ENCODE data around the gene ETHE1.
A peak's percentile ranks its signal among the peaks of the same experiment; 100 is the strongest.

ETHE1 gene

DNA sequence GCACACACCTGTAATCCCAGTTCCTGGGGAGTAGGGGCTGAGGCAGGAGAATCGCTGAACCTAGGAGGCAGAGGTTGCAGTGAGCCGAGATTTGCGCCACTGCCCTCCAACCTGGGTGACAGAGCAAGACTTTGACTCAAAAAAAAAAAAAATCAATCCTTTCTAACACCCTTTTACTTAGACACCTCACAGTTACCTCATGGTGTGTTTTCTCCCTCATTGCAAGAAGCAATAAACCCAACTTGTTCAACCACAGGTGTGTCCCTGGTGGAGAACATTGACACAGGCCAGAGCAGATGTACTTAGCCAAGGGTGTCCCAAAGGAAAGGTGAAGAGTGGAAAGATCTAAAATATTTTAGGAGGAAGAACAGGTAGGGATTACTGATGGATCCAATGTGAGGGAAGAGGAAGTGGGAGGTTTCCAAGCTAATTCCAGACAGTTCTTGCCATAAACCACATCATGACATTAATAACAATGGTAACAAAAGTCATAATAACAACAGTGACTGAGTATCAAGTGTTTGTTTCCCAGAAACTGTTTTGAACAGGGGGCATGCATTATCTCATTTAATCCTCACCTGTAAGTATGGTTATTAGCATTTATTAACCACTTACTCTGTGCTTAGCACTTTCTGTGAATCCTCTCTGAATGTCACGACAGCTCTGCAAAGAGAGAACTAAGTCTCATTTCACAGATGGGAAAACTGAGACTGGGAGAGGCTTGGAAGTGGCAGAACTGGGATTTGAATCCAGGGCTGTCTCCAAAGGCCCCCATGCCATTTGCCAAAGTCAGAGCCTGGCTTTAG lies 58.4 kb downstream of the ETHE1 start:
- DNase-seq (ENCODE audit: extremely low read depth in 1 of 2, low read depth in 1 of 2) = no peak

DNA sequence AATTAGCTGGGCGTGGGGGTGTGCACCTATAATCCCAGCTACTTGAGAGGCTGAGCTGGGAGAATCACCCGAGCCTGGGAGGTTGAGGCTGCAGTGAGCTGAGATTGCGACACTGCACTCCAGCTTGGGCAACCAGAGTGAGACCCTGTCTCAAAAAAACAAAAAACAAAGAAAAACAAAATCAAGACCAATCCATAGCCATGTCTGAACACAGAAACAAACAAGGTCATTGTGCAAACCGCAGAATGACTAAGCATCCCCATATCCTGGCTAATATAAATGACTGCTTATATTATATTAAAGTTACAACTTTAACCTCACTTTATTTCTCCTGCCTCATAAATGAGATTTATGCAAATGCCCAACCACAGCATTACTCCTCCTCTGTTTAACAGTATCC lies 59.3 kb downstream of the ETHE1 start:
- no peak for DNase-seq (ENCODE audit: extremely low read depth in 1 of 2, low read depth in 1 of 2)

DNA sequence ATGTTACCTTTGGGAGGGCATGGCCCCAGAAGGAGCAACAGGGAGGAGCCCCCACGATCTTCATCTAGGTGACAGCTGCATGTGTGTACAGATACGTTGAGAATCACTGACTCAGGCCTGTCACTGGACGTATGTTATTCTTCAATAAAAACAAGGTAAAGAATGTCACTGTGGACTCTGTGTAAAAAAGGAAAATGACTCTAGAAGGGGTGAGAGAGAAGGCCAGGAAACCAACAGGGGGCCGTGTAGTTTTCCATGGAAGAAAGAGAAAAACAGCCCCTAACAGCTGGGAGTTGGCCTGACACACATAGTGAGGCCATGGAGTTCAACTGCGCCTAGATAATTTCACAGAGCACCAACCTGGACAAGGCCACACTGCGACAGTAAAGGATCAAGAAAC lies 59.7 kb downstream of the ETHE1 start:
- DNase-seq (ENCODE audit: extremely low read depth in 1 of 2, low read depth in 1 of 2) = no peak

DNA sequence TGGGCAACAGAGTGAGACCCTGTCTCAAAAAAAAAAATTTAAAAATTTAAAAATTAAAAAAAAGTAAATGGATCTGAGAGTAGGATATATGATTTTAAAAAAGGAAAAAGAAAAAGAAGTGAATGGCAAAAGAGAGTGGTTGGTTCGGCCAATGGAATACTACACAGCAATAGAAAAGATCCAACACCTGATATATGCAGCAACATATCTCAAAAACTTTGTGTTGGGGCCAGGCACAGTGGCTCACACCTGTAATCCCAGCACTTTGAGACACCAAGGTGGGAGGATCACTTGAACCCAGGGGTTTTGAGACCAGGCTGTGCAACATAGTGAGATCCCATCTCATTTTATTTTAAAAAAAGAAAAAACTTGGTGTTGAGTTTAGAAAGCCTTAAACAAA lies 60.2 kb downstream of the ETHE1 start:
- no peak for DNase-seq (ENCODE audit: extremely low read depth in 1 of 2, low read depth in 1 of 2)

DNA sequence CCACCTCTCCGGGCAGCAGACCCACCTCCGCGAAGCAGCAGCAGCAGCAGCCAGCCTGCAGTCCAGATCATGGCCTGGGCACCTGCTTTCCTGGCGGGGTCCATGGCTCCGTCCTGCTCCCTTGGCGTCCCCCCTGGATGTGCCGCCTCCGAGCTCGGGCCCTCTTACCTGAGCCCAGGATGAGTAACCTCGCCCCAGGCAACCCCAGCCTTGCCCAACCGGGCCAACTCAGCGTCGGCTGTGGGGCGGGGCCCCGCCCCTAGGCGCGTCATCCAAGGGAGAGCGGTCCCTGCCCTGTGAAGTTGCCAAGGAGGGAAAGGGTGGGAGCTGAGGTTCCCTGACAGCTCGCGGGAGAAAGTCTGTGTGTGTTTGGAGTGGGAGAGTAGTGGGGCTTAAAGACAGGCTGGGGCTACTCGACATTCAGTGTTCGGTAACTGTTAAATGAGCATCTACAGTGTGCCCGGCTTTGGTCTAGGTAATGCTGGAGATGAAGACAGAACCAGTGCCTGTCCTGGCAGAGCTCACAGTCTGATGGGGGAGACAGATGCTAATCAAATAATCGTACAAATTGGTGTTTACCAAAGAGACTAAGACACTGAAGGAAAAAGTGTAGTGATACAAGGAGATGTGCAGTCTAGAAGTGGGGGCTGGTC lies 61.4 kb downstream of the ETHE1 start, which contains the start of gene LYPD3:
LYPD3 (minus strand) TSS at position 141 of the 653 bp plus-strand sequence; CDS start at position 104, 37 bp downstream.
- peak in 1 of 2 donors; percentile 11 for DNase-seq (ENCODE audit: extremely low read depth in 1 of 2, low read depth in 1 of 2)

- no peak for DNase-seq (ENCODE audit: extremely low read depth in 1 of 2, low read depth in 1 of 2)
Measured at GRCh38 chr19:43464134-43464775, 62.7 kb downstream of the ETHE1 start.

- peak; percentile 97 to 99 for DNase-seq (ENCODE audit: extremely low read depth in 1 of 2, low read depth in 1 of 2)
Measured at GRCh38 chr19:43463381-43464133, 63.4 kb downstream of the ETHE1 start.

GRCh38 chr19:43462785-43463380 lies 64.1 kb downstream of the ETHE1 start:
- DNase-seq (ENCODE audit: extremely low read depth in 1 of 2, low read depth in 1 of 2) = no peak

- no peak for DNase-seq (ENCODE audit: extremely low read depth in 1 of 2, low read depth in 1 of 2)
Measured at GRCh38 chr19:43462383-43462782, 64.6 kb downstream of the ETHE1 start.

- no peak for DNase-seq (ENCODE audit: extremely low read depth in 1 of 2, low read depth in 1 of 2)
Measured at GRCh38 chr19:43461303-43461702, 65.7 kb downstream of the ETHE1 start.

GRCh38 chr19:43460362-43461016 lies 66.5 kb downstream of the ETHE1 start:
- no peak for DNase-seq (ENCODE audit: extremely low read depth in 1 of 2, low read depth in 1 of 2)

GRCh38 chr19:43457809-43458208 lies 69.2 kb downstream of the ETHE1 start:
- no peak for DNase-seq (ENCODE audit: extremely low read depth in 1 of 2, low read depth in 1 of 2)

All from stimulated activated CD8-positive, alpha-beta memory T cell treated with anti-CD3 and anti-CD28 coated beads, Interleukin-7, amount 100 ng/mL, for 48 hours (primary cell).